Omental fat pad (tissue), 4 donors: ENCODE results near the gene TMEM243. TPM values are rescaled to one million over a fixed set of nuclear protein-coding genes. Genes with fewer than 3 reads are reported as not detected.
A peak's percentile ranks its signal among the peaks of the same experiment; 100 is the strongest.
"Not testable (repeated sequence)": the region's sequence is repeated elsewhere in the genome, so short reads cannot be mapped to it uniquely, and the experiment has no call there.

Experiments
- ATAC-seq: fragments of 150-250 bp; one replicate; pipeline ENCODE4 v1.9.1; 2016; ENCODE audit warnings: mild to moderate bottlenecking, moderate library complexity; ENCODE audit not compliant: low FRiP score
- DNase-seq: peaks from one replicate; pipeline ENCODE4 v3.0.0-alpha.2; 2019; ENCODE audit warnings: low spot score
- total RNA-seq, 4 donors: library from RNA; depleted of rRNA; stranded (reverse); fragments of >200 nt; gene quantifications; one replicate each; pipeline ENCODE4 v1.1.0, GENCODE V29; 2016
- TF ChIP-seq, protein P1 (sequence below), 3 donors: fragments of 450-650 bp; IDR thresholded peaks; one replicate each; pipeline ENCODE4 v1.5.1; 2016 to 2017; ENCODE audit warnings: antibody characterized with exemption in 3 of 3, mild to moderate bottlenecking in 3 of 3, moderate library complexity in 2 of 3

Gene TMEM243, protein sequence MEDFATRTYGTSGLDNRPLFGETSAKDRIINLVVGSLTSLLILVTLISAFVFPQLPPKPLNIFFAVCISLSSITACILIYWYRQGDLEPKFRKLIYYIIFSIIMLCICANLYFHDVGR
- 10 to 100 TPM; 27.4 to 58.6 (median 37.5) TPM for total RNA-seq

DNA sequence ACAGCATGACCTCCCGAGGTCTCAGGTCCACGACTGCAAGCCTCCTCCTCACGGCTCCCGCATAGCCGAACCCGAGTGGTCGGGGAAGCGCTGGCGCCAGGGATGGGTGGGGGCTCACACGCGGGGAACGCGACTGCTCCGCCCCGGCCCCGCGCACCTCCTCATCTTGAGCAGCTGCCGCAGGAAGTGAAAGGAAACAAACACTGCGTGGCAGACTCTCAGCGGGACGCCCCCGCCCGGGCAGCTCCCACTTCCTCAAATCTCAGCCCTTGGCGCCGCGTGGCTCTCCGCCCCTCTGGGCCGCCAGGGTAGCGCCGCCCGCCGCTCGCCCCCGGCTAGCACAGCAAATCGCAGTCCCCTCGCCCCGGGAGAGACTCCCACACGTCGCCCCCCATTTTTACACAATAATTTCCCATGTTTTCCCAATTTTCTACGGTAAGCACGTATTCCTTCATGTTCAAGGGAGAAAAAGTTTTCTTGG is at the start of gene TMEM243:
TMEM243 (minus strand) TSS at position 188 of the 481 bp plus-strand sequence. CDS start 229 bp downstream, outside the sequence.
- TF ChIP-seq, protein P1, sequence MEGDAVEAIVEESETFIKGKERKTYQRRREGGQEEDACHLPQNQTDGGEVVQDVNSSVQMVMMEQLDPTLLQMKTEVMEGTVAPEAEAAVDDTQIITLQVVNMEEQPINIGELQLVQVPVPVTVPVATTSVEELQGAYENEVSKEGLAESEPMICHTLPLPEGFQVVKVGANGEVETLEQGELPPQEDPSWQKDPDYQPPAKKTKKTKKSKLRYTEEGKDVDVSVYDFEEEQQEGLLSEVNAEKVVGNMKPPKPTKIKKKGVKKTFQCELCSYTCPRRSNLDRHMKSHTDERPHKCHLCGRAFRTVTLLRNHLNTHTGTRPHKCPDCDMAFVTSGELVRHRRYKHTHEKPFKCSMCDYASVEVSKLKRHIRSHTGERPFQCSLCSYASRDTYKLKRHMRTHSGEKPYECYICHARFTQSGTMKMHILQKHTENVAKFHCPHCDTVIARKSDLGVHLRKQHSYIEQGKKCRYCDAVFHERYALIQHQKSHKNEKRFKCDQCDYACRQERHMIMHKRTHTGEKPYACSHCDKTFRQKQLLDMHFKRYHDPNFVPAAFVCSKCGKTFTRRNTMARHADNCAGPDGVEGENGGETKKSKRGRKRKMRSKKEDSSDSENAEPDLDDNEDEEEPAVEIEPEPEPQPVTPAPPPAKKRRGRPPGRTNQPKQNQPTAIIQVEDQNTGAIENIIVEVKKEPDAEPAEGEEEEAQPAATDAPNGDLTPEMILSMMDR (IDR thresholded peaks at IDR 0.05) = no peak
- DNase-seq (peak; percentile 55), ATAC-seq (peak; percentile 86)

DNA sequence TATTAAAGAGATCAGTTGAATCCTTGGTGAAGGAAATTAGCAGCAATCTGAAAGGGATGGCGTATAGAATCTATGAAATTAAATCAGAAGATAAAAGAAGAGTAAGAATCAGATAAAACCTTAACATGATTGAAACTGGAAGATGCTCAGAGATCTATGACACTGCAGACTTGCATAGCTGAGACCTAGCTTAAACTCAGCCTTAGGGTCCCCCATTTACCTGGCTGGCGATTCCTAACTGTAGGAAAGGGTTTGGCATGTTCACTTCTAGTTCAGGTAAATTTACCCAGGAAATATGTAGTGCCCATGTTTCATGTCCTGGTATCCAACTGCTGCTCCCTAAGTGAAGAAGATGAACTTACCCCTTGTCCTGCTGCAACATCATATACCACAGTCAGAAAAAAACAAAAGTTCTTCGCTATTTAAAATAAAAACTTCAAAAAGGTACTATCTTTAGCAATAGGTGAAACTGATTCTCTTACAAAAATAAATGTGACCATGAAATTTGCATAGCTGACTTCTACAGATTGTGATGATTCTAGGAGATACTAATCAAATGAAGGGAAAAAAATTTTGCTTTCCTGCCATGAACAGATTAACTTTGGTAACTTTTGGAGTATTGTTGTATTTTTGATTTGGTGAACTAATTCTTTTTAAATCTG is 47.8 kb upstream of the TMEM243 start:
- no peak for ATAC-seq
- TF ChIP-seq, protein P1 (IDR thresholded peaks at IDR 0.05) = no peak

DNA sequence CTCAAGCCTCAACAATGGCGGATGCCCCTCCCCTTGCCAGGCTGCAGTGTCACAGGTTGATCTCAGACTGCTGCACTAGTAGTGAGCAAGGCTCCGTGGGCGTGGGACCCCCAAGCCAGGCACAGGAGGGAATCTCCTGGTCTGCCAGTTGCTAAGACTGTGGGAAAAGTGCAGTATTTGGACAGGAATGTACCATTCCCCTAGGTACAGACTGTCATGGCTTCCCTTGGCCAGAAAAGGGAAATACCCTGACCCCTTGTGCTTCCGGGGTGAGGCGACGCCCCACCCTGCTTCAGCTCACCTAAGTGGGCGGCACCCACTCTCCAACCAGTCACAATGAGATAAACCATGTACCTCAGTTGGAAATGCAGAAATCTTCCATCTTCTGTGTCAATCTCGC is 44.0 kb upstream of the TMEM243 start:
- DNase-seq (no peak), ATAC-seq (no peak)
- TF ChIP-seq, protein P1 (IDR thresholded peaks at IDR 0.05) = no peak

More for the DNA sequence above, 47.8 kb upstream of the TMEM243 start:
- DNase-seq = no peak

GRCh38 chr7:87253589-87254087 is 34.1 kb upstream of the TMEM243 start:
- TF ChIP-seq, protein P1 (IDR thresholded peaks at IDR 0.05) = no peak
- no peak for DNase-seq
- ATAC-seq = no peak

DNA sequence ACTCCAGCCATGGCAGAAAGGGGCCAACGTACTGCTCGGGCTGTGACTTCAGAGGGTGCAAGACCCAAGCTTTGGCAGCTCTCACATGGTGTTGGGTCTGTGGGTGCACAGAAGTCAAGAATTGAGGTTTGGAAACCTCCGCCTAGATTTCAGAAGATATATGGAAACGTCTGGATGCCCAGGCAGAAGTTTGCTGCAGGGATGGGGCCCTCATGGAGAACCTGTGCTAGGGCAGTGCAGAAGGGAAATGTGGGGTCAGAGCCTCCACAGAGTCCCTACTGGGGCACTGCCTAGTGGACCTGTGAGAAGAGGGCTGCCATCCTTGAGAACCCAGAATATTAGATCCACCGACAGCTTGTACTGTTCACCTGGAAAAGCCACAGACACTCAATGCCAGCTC is 26.1 kb upstream of the TMEM243 start:
- DNase-seq, ATAC-seq: not testable (repeated sequence)

DNA sequence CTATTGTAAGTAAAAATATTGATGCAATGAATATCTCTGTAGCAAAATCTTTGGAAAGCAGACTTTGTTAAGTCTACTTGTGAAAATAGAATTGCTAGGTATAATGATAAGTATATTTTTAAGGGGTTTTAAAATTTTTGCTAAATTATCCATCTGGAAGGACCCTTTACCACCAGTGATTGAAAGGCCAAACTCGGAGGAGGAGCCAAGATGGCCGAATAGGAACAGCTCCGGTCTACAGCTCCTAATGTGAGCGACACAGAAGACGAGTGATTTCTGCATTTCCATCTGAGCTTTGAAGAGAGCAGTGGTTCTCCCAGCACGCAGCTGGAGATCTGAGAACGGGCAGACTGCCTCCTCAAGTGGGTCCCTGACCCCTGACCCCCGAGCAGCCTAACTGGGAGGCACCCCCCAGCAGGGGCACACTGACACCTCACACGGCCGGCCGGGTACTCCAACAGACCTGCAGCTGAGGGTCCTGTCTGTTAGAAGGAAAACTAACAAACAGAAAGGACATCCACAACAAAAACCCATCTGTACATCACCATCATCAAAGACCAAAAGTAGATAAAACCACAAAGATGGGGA is 19.0 kb upstream of the TMEM243 start:
- ATAC-seq, DNase-seq: not testable (repeated sequence)

GRCh38 chr7:87234949-87235348 is 15.4 kb upstream of the TMEM243 start:
- no peak for DNase-seq
- no peak for ATAC-seq
- TF ChIP-seq, protein P1 (IDR thresholded peaks at IDR 0.05) = no peak

DNA sequence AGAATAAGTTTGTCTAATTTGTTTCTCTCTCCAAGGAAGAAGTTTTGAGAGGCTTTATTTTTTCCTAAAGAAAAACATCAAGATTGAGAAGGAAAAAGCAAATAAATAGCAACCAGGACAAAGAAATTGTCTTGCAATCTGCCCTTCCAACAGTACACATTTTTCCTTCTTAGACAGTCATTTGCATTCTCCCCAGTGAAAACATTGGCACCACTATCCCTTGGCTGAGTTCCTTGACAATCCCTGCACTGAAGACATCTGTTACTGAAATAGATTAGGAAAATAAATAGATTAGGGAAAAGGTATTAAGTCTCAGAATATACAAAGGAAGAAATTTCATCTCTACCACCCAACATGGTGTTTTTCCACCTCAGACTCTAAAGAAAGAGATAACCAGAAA is 12.2 kb upstream of the TMEM243 start:
- ATAC-seq = no peak
- TF ChIP-seq, protein P1 (IDR thresholded peaks at IDR 0.05) = no peak
- no peak for DNase-seq
